RCC 7860 (cell line): ENCODE measurements around the gene GALNT18.
A peak's percentile ranks its signal among the peaks of the same experiment; 100 is the strongest.
"Not testable (repeated sequence)": the region's sequence is repeated elsewhere in the genome, so short reads cannot be mapped to it uniquely, and the experiment has no call there.

Experiments
- DNase-seq: peaks from one replicate; pipeline ENCODE4 v3.0.0-alpha.2; 2015; ENCODE audit warnings: low spot score
- FAIRE-seq: peaks from 2 replicates; lab custom pipeline; 2012; peaks lifted over from hg19 to GRCh38; lab: Jason Lieb, UNC

The GALNT18 gene

DNA sequence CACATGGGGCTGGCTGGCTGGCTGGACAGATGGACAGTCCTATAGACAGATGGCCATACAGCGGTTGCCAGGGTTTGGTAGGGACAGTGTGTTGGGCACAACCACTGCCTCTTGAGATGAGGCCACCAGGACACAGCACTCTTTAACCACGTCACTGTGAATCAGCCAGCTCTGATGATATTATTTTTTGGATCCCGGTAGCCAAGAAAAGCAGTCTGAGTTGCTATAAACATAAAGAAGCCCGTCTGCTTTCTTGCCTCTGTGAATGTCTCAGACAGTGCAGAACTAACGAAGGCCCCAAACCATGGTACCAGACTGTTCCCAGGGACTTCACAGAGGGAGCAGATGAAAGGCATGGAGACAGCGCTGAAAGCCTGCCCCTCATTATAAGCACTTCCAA lies 152.9 kb downstream of the GALNT18 start:
- FAIRE-seq: no peak

DNA sequence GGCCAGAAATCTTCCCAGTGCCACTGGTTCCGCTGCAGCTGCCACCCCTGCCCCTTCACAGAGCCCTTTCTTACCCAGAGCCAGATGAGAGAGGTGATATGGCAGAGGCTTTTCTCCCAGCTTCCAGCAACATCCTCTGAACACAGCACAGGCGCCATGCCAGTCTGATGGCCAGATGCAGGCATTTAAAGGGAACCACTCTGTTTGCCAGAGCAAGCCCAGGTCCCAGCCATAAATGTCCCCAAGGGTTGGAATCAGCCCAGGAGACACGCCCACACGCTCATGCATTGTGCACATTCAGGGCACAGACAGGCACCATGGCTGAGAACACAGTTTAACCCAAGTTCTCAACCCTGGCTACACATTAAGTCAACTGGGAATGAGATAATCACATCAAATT lies 154.5 kb downstream of the GALNT18 start:
- FAIRE-seq: no peak

More for the DNA sequence above, 152.9 kb downstream of the GALNT18 start:
- no peak for DNase-seq

DNA sequence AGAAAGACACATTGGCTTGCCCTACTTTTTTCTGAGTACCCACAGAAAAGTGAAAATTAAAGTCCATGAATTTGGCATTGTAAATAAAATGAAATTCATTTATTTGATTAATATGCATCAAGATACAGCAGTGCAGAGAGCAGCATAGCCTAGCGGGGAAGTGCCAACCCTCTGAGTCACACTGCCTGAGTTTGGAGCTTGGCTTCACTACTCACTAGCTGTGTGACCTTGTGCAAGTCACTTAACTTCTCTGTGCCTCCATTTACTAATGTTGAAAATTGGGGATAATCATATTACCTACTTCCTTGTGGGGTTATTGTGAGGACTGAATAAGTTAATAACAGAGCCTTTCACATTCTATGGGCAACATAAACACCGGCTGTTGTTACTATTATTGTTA lies 157.2 kb downstream of the GALNT18 start:
- DNase-seq (no peak), FAIRE-seq (no peak)

More for the DNA sequence above, 154.5 kb downstream of the GALNT18 start:
- no peak for DNase-seq

DNA sequence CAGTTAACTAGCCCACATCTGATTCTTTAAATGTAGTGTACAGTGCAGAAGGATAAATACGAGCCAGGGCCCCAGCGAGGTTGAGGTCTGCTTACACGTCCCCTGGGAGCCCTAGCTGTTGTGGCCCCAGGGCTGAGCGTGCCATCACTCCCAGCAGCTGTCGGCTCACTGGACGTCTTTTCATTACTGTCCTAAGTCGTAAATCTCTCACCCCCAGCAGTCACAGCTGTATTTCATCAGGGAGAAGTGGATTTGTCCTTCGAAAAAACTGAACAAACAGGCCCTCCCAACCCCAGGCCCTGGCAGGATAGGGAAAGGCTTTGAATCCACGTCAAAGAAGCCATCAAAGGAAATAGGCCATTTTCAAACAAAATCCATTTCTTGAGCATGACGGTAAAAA lies 158.4 kb downstream of the GALNT18 start:
- no peak for DNase-seq
- FAIRE-seq: no peak

DNA sequence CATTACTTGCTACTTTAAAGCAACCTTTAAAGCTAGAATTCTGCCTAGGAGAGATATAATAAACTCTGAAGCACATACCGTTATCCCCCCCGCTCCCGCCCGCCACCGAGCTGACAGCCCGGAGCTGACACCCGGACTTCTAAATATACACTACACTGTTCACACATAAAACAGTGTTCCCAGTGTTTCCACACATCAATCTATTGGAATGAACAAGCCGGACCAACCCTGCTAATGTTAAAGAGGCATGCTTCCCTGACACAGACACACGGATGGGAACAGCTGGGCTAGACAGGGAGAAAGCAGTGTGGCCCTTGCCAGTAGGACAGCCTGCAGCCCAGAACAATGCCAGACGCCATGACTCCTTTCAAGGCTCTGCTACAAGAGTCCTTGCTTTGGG lies 160.3 kb downstream of the GALNT18 start:
- FAIRE-seq (no peak), DNase-seq (no peak)

DNA sequence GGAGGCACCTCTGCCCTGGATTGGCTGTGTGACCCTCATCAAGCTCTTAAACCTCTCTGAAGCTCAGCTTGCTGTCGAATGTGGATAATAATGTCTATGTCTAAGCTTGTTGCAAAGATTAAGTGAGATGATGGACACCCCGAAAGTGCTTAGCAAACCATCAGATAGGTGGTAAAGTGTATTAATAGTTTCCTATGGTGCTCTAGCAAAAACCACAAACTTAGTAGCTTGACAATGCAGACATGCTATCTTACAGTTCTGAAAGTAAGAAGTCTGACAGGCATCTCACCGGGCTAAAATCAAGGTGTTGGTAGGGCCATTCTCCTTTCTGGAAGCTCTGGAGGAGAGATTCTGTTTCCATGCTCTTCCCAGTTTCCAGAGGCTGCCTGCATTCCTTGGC lies 162.2 kb downstream of the GALNT18 start:
- no peak for DNase-seq
- FAIRE-seq: no peak

DNA sequence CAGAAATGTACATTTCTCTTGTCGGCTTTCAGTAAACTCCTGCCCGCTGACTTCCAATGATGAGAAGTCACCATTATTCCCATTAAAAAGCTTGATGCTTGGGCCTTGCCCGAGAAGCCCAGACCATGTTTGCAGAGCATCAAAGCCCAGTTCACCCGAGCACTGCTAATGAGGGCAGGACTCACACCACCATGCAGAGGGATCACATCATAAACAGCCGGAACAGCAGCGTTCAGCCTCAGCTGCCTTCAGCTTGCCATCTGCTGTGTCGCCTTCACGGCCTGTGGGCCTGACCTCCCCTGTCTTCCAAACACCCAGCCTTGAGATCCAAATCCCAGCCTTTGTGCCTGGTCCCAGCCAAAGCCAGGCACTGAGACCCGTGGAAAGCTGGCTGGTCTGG lies 163.3 kb downstream of the GALNT18 start:
- no peak for DNase-seq
- FAIRE-seq: no peak

DNA sequence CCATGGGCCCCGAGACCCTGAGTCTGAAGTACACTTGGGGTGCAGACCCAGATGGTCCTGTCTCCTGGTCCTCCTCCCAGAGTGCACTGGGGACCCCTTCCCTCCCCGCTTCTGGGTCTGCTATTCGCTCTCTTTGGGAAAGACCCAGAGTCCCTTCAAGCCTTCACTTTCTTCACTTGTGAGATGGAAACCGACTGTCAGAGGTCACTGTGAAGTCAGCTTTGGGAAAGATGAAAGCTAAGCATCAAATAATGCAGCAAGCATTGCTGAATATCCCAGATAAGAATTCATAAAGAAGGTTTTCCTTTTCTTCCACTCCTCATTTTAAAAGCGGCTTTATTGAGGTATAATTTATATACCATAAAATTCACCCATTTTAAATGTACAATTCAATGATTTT lies 163.8 kb downstream of the GALNT18 start:
- DNase-seq (no peak), FAIRE-seq (no peak)

DNA sequence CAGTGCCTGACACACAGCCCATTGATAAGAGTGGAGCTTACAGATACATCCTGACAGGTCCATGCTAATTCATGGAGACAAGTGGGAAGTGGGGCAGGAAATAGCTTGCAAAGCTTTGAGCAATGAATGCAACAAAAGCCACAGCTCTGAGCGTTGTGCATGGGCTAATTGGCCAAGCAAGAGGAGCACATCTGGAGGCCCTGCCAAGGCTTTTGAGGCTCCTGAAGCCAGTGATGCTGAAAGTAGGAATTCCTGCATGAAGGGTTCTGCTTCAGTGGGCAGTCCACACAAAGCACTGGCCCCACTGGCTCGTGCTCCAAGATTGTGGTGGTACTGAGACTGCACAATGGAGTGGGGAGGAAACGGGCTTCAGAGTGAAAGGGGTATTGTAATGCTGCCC lies 164.9 kb downstream of the GALNT18 start:
- FAIRE-seq (no peak), DNase-seq (no peak)

DNA sequence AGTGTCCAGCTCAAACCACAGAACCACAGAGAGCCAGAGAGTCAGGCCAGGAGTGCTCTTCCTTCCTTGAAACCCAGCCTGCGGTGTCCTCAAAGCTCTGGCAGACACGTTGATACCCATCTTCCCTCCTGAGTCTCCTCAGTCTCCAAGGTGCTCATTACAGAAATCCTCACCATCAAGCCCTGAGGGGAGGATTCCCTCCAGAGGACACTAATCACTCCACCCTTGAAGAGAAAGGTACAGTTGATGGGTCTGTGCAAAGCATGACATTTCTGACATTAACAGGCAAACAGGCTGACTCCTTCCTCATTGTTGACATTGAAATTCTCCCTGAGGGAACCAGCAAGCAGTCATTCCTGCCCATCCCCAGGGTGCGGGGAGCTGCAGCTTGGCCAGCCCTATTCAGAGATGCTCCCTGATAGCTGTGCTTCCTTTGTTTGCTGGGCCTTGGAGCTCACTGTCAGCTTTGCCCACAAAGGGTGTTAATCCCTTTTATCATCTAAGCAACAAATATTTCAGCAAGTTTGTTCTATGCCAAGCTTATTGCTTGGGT lies 167.1 kb downstream of the GALNT18 start:
- FAIRE-seq (no peak), DNase-seq (no peak)

DNA sequence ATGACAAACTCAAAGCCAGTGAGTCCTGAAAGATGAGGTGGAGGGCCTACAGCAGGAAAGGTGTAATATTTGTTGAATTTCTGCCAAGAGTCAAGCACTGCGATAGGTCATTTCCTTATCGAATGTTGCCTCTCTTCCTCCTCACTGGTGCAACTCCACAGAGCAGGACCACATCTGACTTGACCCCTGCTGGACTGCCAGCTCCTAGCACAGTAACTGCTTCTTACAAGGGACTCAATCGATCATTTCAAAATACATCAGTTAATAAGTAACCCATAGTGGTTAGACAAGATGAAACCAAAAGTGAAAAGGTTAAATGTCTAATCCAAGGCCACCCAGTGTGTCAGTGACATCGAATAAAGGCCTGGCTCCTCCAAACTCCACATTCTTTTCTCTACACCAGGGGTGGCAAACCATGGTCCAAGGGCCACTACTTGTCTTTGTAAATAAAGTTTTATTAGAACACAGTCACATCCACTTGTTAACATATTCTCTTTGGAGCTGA lies 170.3 kb downstream of the GALNT18 start:
- DNase-seq (peak; percentile 92), FAIRE-seq (peak; percentile 94)

DNA sequence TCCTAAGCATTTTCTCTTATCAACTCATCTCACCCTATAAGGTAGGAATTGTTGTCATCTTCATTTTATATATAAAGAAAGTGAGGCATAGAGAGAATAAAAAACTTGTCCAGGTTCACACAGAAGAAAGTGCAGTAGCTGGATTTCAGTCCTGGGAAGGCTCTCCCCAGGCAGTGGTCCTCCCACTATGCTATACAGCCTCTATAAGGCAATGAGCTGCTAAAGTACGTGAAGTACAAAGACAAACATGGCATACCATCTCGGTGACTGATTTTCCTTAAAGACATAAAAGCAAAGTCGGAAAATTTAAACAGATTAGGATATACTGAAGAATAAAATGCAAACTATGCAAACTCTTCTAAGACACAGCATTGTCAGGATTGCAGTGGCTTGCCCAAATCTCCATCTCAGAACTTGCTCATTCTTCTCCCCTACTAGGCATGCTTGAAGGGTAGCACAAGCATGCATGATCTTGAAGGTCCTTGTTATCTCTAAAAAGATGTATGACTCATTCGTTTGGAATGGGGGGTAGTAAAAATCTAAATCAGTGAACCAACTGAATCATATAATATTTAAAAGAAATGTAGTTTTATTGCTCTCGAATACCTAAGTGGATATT lies 171.0 kb downstream of the GALNT18 start:
- no peak for FAIRE-seq

DNA sequence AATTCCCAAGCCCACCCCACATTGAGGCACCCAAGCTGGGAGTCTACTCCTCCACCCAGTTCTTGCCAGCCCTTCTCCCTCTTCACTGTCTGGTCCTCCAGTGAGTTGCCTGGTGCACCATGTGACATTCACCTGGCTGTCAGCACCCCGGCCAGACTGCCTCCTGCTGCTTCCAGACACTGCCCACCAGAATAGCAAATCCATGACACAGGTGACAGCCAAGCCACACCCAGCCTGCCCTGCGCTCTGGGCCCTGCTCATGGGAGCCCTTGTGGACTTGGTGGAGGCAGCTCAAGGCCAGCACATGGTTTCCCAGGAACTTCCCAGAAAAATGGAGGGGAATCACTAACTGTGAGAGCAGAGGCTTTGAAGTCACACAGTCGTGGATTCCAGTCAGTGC lies 172.5 kb downstream of the GALNT18 start:
- DNase-seq (no peak), FAIRE-seq (no peak)

More for the DNA sequence above, 171.0 kb downstream of the GALNT18 start:
- peak; percentile 66 for DNase-seq

DNA sequence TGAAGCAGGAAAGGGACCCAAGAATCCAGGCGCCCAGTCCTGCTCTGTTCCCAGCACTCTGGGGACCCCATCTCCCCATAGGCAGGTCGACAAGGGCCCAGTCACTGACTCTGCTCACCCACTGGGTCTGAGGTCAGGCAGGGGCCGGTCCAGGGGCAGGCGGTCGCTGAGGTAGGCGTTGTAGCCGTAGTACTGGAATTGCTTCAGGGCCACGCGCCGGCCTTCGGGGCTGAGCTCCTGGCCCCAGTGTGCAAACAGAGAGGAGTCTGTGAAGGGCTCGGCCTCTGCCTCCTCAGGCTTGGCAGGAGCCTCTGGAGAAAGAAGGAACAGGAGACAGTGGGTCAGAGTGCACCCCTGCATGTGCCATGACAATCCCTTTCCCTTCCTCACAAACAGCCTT lies 173.2 kb downstream of the GALNT18 start:
- no peak for DNase-seq
- no peak for FAIRE-seq

DNA sequence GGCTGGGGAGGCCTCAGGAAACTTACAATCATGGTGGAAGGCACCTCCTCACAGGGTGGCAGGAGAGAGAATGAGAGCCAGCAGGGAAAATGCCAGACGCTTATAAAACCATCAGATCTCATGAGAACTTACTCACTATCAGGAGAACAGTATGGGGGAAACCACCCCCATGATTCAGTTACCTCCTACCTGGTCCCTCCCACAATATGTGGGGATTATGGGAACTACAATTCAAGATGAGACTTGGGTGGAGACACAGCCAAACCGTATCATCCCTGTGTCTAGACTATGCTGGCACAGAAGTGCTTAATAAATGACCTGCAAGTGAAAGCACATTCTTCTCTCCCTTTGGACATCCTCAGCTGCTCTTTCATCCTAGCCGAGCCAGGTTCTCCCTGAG lies 174.2 kb downstream of the GALNT18 start:
- DNase-seq, FAIRE-seq: not testable (repeated sequence)

DNA sequence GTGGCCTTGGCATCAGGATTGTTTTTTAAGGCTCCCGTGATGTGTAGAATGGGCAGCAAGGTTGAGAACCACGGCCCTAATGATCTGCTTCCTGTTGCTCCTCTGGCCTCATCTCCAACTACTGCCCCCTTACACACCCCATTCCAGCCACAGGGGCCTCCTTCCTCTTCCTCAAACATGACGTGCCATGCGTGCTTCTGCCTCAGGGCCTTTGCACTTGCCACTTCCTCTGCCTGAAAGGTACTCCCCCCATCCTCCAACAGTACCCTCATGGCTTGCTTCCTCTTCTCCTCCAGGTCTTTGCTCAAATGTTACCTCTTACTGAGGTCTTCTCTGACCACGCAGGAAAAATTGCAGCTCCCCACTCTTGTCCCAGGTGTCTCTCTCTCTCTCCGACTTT lies 174.8 kb downstream of the GALNT18 start:
- FAIRE-seq: no peak
- DNase-seq: no peak

DNA sequence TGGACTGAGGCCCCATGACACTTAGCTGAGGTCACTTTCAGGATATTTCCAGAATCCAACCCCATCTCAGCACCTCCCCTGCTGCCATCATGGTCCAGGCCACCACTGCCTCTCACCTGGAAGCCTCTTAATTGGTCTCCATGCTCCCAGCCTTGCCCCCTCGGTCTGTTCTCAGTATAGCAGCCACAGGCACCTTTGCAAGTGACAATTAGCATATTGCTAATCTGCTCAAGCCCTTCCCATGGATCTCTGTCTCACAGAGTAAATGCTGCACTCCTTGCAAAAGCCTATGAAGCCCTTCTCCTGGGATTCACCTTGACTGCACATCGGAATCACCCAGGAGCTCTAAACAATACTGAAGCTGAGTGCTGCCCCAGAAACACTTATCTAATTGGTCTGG lies 175.2 kb downstream of the GALNT18 start:
- DNase-seq: no peak
- no peak for FAIRE-seq

DNA sequence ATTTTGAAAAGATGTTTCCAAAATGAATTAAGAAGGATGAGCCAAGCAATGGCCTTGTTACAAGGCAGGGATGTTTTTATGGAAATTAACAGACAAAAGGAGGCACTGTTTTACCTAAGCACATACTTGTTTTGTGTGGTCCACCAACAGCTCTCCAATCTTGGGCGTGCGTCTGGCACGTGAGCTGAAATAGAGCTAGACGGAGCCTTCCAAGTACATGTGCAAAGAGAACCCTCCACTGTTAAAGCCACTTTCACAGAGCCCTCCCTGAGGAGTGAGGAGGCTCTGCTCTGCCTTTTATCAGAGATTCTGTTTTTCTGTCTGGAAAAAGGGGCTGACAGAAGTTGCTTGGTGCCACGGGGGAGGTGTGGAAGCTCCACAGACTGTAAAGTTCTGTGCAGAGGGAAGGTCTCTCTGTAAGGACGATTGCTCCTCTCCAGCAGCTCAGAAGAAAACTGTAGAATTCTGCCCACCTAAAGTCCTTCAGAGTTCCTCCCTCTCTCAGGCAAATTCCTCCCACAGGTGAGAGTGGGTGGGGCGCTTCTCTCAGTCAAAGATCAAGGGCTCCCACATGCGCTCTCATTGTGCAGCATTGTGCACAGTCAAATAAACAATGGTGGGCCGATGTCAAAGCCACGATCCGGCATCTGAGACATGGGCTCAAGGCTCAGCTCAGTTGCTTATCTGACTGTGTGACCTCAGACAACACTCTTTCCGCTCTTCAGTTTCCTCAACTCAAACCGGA lies 176.2 kb downstream of the GALNT18 start:
- no peak for FAIRE-seq

DNA sequence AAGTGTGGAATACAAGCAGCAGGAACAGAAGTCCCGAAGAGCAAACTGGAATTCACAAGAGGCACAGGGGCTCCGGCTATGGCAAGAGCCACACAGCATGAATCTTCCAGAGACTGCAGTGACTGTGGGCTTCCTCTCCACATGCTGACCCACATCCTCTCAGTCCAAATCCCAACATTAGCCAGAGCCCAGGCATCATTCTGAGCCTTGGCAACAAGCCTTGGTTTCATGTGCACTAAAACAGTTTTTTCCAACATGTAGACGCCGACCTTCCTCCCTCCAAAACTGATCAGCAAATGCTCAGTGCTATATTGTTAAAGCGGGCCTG lies 177.0 kb downstream of the GALNT18 start:
- no peak for DNase-seq
- FAIRE-seq: no peak

More for the DNA sequence above, 176.2 kb downstream of the GALNT18 start:
- no peak for DNase-seq

DNA sequence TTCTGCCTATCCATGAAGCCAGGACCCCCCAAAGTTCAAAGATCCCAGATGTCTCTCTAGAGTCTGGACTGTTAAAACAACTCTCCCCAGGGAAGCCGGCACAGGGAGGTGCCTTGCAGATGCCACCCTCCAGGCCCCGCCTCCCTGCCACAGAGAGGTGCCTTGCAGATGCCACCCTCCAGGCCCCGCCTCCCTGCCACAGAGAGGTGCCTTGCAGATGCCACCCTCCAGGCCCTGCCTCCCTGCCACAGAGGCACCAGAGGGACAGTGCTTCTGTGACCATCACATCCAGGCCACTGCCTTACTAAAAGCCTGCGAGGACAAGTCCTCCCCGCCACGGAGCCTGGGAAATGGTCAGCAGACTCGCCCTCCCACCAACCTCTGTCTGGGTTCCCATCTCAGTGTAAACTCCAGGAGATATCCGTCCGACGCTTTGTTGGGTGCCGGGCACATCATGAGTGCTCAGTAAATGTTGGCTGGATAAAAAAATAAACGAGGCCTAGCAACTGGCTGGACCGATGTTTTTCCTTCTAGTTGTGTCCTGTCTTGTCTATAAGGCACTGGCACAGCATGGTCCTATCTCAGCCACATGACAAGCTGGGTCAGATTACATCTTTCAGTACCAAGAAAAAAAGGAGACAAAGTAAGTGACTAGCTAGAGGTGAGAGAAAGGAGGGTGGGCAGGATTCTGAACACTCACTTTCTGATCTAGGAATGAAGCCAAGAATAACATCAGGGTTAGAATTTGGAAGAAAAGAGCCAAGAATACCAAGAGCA lies 177.6 kb downstream of the GALNT18 start:
- FAIRE-seq: no peak
- no peak for DNase-seq

DNA sequence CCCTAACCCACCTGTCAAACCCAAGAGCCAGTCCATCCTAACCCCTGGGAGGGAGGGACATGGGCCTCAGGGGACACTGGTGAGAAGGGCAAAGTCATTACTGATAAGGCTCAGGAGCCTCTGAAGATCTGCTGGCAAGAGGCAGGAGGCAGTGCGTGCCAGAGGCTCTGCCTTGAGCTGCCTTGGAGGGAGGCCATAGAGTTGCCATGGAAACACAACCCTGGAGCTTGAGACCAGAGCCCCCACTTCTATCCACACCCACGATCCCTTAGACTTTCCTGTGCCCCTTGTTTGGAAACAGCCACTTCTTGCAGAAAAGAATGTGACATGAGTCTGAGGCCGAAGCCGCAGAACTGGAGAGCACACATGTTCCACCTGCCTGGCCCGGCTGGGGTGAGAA lies 179.0 kb downstream of the GALNT18 start:
- DNase-seq (no peak), FAIRE-seq (no peak)
